Measurements from ENCODE around the gene GAPDHS.

The GAPDHS gene

DNA sequence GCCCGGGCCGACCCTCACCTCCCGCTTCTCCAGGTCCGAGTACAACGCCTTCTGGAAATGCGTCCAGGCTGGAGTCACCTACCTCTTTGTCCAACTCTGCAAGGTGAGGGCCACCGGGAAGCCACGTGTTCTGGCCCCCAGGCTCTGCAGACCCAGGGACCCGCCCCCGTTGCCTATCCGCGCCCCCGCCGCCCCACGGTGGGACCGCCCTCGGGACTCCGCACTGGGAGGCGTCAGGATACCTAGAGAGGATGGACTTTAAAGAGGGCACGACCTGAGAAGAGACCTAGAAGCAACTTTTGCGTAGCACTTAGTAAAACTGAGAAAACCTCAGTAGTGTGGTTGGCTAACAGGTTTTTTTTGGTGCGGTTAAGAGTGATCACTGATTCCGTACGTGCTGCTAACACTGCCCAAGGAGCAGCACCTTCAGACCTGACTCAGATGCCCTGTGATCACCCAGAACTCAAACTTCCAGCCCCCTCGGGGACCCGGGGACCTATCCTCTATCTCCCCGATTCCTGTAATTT, 12.7 kb downstream of the GAPDHS start:
- Histone ChIP-seq H3K9ac (ENCODE audit: low read length) (peak overlapping the region; percentile 77), H3K27me3 (ENCODE audit: control insufficient read depth, insufficient read depth, low read length) (no peaks in the 10 kb centered on the region), H3K27ac (ENCODE audit: low read depth, low read length) (peak overlapping the region; percentile 82), H3K36me3 (ENCODE audit: control insufficient read depth, insufficient read depth, low read length) (peaks cover 7% of the 10 kb centered on the region), H3K4me1 (ENCODE audit: control insufficient read depth, insufficient read depth, low read length) (peaks cover 14% of the 10 kb centered on the region), H3K4me3 (ENCODE audit: low read length) (peak overlapping the region; percentile 92)

DNA sequence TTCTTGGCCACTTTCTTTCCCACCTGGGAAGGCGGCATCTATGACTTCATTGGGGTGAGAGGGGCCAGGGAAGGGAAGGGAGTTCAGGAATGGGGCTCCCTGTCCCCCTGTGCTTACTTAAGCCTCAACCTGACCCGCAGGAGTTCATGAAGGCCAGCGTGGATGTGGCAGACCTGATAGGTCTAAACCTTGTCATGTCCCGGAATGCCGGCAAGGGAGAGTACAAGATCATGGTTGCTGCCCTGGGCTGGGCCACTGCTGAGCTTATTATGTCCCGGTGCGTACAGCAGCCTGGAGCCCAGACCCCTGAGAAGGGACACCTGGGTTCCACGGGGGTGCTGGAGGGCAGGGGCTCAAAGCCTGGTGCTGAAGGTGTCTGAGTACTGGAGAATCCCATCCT, 13.3 kb downstream of the GAPDHS start:
- Histone ChIP-seq H3K27ac (ENCODE audit: low read depth, low read length) (no peak overlapping the region), H3K4me3 (ENCODE audit: low read length) (peak overlapping the region; percentile 92), H3K36me3 (ENCODE audit: control insufficient read depth, insufficient read depth, low read length) (peaks cover 7% of the 10 kb centered on the region), H3K27me3 (ENCODE audit: control insufficient read depth, insufficient read depth, low read length) (no peaks in the 10 kb centered on the region), H3K4me1 (ENCODE audit: control insufficient read depth, insufficient read depth, low read length) (peaks cover 14% of the 10 kb centered on the region), H3K9ac (ENCODE audit: low read length) (peak overlapping the region; percentile 77)

DNA sequence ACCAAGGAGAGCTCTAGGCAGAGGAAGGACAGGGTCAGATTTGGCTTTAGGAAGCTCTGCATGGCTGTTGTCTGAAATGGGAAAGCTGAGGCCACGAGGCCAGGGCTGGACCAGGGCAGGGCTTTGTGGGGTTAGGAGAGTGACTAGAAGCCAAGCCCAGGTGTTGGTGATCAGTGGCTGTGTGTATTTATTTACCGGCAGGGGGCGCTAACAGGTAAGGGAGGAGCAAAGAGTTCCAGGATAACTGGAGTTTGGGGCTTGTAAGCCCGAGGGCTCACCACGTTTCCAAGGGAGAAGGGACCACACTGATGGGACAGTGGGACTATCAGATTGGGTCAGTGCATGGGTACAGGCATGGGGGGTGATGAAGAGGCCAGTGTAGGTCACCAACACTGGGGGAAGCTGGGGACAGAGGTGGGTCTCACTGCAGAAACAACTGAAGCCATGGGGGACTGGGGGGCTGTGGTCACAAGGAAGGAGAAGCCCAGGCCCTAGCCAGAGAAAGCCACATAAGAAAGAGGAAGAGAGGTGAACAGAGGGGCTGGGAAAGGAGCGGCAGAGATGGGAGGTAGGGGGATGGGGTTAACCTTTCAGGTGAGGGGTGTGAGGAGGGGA, 16.0 kb downstream of the GAPDHS start:
- Histone ChIP-seq H3K27ac (ENCODE audit: low read depth, low read length) (no peak overlapping the region), H3K36me3 (ENCODE audit: control insufficient read depth, insufficient read depth, low read length) (peaks cover 7% of the 10 kb centered on the region), H3K4me3 (ENCODE audit: low read length) (no peak overlapping the region), H3K4me1 (ENCODE audit: control insufficient read depth, insufficient read depth, low read length) (peaks cover 13% of the 10 kb centered on the region), H3K9ac (ENCODE audit: low read length) (no peak overlapping the region), H3K27me3 (ENCODE audit: control insufficient read depth, insufficient read depth, low read length) (no peaks in the 10 kb centered on the region)

DNA sequence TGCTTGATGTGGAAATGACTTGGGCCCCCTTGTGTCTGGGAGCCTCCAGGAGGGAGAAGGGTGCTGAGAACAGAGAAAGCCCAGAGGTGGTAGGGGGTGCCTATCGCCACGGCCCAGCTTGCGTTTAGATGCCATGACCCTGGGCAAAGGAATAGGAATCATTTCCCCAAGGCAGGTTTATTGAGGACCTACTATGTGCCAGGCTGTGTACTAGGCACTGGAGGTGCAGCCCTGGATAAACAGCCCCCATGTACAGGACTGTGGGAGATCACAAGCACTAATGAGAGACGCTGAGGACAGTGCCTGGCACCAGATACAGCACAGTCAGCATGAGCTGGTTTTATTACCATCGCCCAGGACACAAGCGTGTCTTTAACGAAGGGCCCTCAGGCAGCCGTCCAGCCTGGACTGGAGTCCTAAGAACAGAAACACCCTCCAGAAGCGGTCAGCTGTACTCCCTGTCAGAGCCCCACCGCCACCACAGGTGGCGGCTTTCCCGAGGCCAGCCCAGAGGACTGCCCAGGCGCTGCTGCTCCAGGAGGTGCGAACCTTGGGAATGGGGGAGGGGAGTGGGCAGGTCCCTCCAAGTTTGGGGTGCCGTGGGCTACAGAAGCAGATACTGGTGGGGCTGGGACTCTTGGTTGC, 16.7 kb downstream of the GAPDHS start:
- Histone ChIP-seq H3K27ac (ENCODE audit: low read depth, low read length) (no peak overlapping the region), H3K36me3 (ENCODE audit: control insufficient read depth, insufficient read depth, low read length) (peaks cover 7% of the 10 kb centered on the region), H3K4me3 (ENCODE audit: low read length) (no peak overlapping the region), H3K9ac (ENCODE audit: low read length) (no peak overlapping the region), H3K4me1 (ENCODE audit: control insufficient read depth, insufficient read depth, low read length) (peaks cover 8% of the 10 kb centered on the region), H3K27me3 (ENCODE audit: control insufficient read depth, insufficient read depth, low read length) (no peaks in the 10 kb centered on the region)

DNA sequence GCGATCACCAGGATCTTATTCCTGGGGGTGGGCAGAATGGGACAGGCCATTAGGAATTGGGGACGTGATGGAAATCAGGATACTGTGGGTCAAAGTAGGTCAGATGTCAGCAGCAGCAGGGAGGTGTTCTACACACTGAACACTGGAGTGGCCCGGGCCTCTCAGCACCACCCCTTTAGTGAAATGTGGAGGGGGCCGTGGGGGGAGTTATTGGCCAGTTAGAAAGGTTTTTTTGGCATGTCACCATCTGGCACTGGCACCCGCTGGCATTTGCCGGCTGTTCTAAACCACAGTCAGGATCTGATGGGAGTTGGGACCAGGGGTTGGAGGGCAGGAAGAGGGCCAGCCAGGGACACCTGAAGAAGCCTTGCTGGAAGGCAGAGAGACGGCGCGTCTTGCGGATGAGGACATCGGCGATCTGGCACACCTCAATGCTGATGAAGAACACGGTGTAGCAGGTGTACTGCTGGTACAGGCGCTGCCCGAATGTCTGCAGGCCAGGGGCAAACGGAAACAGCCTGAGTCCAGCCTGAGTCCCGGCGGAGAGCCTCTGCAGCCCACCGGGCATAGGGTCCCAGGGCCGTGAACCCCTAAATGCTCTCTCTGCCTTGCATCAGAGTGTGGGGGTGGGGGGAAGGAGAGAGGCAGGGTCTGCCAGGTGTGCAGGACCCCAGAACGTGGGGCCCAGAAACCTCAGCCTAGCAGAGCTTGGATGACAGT, 18.0 kb downstream of the GAPDHS start:
- H3K27me3 ChIP-seq (ENCODE audit: control insufficient read depth, insufficient read depth, low read length): no peaks in the 10 kb centered on the region
- H3K4me3 ChIP-seq (ENCODE audit: low read length): no peak overlapping the region
- H3K4me1 ChIP-seq (ENCODE audit: control insufficient read depth, insufficient read depth, low read length): peaks cover 5% of the 10 kb centered on the region
- H3K9ac ChIP-seq (ENCODE audit: low read length): no peak overlapping the region
- no peak overlapping the region for H3K27ac ChIP-seq (ENCODE audit: low read depth, low read length)
- peaks cover 7% of the 10 kb centered on the region for H3K36me3 ChIP-seq (ENCODE audit: control insufficient read depth, insufficient read depth, low read length)

DNA sequence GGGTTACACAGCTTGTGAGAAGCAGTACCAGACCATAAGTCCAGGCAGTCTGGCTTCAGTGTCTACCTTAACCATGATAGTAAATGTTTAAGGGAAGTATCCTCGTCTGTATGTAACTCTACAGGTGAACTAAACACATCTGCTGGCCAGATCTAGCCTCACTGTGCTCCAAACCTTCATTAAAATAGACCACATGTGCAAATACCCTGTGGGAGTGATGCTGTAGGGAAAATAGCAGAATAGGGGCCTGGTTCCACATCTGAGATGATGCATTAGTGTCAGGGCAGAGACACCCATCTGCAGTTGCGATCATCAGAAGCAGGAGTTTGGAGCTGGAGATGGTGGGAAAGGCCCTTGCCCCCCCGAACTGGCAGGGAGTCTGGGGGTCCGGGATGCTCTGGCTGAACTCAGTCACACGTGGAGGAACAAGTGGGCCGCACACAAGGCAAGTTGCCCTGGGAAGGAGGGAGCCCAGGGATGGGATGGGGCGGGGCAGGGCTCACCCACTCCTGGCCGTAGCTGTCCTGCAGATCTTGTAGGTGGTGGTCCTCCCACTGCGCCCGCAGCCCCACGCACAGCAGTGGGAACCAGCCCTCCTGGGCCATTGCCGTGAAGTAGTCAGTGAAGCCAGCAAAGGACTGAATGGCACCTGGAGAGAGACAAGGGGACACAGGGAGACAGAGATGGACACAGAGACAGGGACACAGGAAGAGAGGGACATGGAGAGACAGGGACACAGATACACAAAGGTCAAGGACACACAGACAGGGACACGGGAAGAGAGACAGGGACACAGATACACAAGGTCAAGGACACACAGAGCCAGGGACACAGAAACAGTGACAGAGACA, 19.5 kb downstream of the GAPDHS start:
- Histone ChIP-seq H3K27me3 (ENCODE audit: control insufficient read depth, insufficient read depth, low read length) (no peaks in the 10 kb centered on the region), H3K4me3 (ENCODE audit: low read length) (no peak overlapping the region), H3K9ac (ENCODE audit: low read length) (no peak overlapping the region), H3K27ac (ENCODE audit: low read depth, low read length) (no peak overlapping the region), H3K4me1 (ENCODE audit: control insufficient read depth, insufficient read depth, low read length) (no peaks in the 10 kb centered on the region), H3K36me3 (ENCODE audit: control insufficient read depth, insufficient read depth, low read length) (no peaks in the 10 kb centered on the region)

DNA sequence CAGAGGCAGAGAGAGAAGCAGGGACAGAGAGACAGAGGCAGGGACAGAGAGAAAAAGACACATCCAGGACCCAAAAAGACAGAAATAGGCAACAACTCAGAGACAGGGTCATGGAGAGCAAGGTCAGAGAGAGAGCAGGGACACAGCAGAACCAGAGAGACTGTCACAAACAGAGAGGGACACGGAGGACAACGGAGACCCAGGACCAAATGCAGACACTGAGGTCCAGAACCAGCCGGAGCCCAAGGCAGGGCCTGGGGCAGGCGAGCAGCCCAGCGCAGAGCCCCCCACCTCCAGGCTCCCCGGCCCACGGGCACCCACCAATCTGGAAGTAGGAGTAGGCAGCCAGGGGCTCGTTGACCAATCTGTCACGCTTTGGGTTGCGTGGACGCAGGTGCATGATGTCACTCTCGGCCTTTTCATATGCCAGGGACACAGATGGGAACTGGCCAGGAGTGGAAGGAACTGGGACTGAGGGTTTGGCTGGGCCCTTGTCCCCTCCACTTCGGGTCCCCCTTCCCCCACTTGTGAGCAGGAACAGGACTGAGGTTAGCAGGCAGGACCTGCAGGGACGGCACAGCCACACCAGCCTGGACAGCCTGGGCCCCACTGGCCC, 20.2 kb downstream of the GAPDHS start:
- Histone ChIP-seq H3K4me1 (ENCODE audit: control insufficient read depth, insufficient read depth, low read length) (no peaks in the 10 kb centered on the region), H3K4me3 (ENCODE audit: low read length) (no peak overlapping the region), H3K36me3 (ENCODE audit: control insufficient read depth, insufficient read depth, low read length) (no peaks in the 10 kb centered on the region), H3K9ac (ENCODE audit: low read length) (no peak overlapping the region), H3K27me3 (ENCODE audit: control insufficient read depth, insufficient read depth, low read length) (no peaks in the 10 kb centered on the region), H3K27ac (ENCODE audit: low read depth, low read length) (no peak overlapping the region)

DNA sequence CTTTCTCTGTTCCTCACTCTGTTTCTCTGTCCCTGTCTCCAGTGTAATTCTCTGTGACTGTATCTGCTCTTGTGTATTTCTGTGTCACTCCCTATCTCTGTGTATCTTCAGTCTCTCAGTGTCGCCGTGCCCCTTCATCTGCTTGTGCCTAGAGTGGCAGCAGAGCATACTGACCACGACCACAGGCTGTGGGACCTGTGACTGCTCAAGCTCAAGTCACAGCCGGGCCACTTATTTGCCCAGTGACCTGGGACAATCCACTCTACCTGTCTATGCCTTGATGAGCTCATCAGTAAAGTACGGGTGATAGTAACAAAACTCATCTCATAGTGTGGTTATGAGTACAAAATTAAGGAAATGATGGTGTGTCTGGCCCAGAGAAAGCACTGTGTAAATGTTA, 20.8 kb downstream of the GAPDHS start:
- Histone ChIP-seq H3K27me3 (ENCODE audit: control insufficient read depth, insufficient read depth, low read length) (peaks cover 5% of the 10 kb centered on the region), H3K4me1 (ENCODE audit: control insufficient read depth, insufficient read depth, low read length) (no peaks in the 10 kb centered on the region), H3K36me3 (ENCODE audit: control insufficient read depth, insufficient read depth, low read length) (no peaks in the 10 kb centered on the region), H3K9ac (ENCODE audit: low read length) (no peak overlapping the region), H3K27ac (ENCODE audit: low read depth, low read length) (no peak overlapping the region), H3K4me3 (ENCODE audit: low read length) (no peak overlapping the region)

DNA sequence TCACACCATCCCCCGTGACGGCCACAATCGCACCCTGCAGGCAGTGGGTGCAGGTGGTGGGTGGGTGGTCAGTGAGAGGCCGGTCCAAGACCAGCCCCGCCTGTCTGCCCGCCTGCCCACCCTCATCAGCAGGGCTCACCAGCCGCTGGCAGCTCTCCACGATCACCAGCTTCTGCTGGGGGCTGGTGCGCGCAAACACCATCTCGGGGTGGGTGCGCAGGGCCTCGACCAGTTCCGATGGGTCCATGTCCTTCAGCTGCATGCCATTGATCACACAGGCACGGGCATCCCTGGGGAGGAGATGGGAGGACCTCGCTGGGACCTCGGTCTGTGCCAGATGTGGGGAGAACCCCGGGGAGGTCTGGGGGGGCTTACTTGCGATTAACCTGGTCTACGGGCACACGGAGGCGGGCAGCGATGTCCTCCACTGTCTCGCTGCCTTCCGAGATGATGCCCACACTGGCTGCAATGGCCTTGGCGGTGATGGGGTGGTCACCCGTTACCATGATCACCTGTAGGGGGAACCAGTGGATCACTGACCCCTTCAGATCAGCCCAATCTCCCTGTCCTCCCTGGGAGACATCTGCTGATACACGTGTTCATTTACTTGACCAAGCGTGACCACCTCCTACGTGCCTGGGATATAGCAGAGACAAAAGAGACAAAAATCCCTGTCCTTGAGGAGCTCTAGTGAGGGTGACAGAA, 22.2 kb downstream of the GAPDHS start:
- no peaks in the 10 kb centered on the region for H3K36me3 ChIP-seq (ENCODE audit: control insufficient read depth, insufficient read depth, low read length)
- no peak overlapping the region for H3K27ac ChIP-seq (ENCODE audit: low read depth, low read length)
- H3K4me3 ChIP-seq (ENCODE audit: low read length): no peak overlapping the region
- H3K9ac ChIP-seq (ENCODE audit: low read length): no peak overlapping the region
- H3K4me1 ChIP-seq (ENCODE audit: control insufficient read depth, insufficient read depth, low read length): no peaks in the 10 kb centered on the region
- peaks cover 8% of the 10 kb centered on the region for H3K27me3 ChIP-seq (ENCODE audit: control insufficient read depth, insufficient read depth, low read length)

DNA sequence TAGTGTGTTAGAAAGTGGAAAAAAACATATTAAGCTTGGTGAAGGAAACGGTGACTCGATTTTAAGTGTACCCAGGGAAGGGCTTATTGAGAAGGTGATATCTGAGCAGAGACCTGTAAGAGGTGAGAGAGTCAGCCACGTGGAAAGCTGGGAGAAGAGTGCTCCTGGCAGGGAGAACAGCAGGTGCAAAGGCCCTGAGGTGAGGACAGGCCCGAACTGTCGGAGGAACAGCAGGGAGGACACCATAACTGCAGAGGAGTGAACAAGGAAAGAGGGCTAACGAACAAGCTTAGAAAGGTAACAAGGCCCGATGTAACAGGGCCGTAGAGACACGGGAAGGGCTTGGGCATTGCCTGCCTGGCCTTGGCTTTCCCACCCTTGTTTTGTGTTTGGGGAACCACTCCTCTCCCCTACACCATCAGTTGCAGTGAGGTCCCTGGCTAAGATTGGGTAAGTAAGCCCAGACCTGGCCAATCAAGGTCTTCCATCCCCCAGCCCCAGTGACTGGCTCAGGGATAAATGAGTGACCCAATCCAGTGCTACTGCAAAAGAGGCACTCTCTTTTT, 22.9 kb downstream of the GAPDHS start:
- no peaks in the 10 kb centered on the region for H3K4me1 ChIP-seq (ENCODE audit: control insufficient read depth, insufficient read depth, low read length)
- H3K4me3 ChIP-seq (ENCODE audit: low read length): no peak overlapping the region
- H3K36me3 ChIP-seq (ENCODE audit: control insufficient read depth, insufficient read depth, low read length): no peaks in the 10 kb centered on the region
- no peak overlapping the region for H3K9ac ChIP-seq (ENCODE audit: low read length)
- peaks cover 11% of the 10 kb centered on the region for H3K27me3 ChIP-seq (ENCODE audit: control insufficient read depth, insufficient read depth, low read length)
- no peak overlapping the region for H3K27ac ChIP-seq (ENCODE audit: low read depth, low read length)

DNA sequence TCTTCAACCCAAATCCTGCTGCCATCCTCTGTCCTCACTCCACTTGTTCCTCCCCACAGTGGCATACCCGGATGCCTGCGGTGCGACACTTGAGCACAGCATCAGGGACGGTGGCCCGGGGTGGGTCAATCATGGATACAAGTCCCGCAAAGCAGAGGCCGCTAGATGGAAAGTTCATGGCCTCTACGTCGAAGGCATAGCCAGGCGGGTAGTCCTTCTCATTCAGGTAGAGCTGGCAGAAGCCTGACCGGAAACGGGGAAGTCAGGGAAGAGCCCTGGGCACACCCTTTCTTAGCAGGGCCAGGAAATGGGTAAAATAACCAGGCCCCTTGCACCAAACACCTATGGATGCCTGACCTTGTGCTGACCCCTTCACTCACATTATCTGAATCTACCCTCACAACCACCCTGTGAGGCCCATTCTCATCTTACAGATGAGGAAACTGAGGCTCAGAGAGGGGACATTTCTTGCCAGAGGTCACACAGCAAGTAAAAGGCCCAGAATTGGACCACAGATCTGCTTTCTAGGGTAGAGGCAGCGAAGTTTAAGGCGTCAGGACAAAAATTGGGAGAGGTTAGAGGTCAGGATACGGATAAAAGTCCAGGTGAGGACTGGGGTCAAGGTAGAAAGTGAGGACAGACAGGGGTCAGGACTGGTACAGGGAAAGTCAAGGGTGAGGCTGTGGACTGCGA, 23.7 kb downstream of the GAPDHS start:
- H3K4me3 ChIP-seq (ENCODE audit: low read length): no peak overlapping the region
- no peak overlapping the region for H3K27ac ChIP-seq (ENCODE audit: low read depth, low read length)
- H3K27me3 ChIP-seq (ENCODE audit: control insufficient read depth, insufficient read depth, low read length): peaks cover 15% of the 10 kb centered on the region
- no peak overlapping the region for H3K9ac ChIP-seq (ENCODE audit: low read length)
- H3K36me3 ChIP-seq (ENCODE audit: control insufficient read depth, insufficient read depth, low read length): no peaks in the 10 kb centered on the region
- H3K4me1 ChIP-seq (ENCODE audit: control insufficient read depth, insufficient read depth, low read length): no peaks in the 10 kb centered on the region
